ENCODE measurements around the gene KRT36.

DNA sequence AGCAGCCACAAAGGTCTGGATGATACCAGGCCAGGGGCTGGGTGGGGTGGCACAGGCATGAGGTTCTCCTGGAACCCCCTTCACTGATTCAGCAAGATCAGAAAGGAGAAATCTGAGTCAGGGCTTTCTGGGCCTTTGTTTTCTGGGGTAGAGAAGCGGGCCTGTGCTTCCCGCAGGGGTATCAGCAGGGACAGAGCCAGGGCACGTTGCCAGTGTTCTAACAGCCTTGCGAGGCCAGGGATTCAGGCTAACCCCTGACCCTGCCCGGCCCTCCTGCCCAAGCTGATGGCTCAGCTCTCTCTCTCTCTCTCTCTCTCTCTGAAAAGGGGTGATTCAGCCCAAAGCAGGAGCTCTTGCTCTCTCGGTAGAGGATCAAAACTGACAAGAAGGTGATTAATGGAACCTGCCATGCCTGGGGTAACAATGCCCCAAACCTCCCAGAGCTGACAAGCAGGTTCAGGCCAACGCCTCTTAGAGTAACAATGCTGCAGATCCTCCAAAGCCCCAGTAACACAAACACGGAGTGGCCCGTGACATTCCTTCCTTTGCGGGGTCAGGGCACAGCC is 17.7 kb upstream of the KRT36 start:
- TF ChIP-seq, protein P1, sequence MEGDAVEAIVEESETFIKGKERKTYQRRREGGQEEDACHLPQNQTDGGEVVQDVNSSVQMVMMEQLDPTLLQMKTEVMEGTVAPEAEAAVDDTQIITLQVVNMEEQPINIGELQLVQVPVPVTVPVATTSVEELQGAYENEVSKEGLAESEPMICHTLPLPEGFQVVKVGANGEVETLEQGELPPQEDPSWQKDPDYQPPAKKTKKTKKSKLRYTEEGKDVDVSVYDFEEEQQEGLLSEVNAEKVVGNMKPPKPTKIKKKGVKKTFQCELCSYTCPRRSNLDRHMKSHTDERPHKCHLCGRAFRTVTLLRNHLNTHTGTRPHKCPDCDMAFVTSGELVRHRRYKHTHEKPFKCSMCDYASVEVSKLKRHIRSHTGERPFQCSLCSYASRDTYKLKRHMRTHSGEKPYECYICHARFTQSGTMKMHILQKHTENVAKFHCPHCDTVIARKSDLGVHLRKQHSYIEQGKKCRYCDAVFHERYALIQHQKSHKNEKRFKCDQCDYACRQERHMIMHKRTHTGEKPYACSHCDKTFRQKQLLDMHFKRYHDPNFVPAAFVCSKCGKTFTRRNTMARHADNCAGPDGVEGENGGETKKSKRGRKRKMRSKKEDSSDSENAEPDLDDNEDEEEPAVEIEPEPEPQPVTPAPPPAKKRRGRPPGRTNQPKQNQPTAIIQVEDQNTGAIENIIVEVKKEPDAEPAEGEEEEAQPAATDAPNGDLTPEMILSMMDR (conservative IDR thresholded peaks at IDR 0.05 in 1 of 2, IDR thresholded peaks at IDR 0.05 in 1 of 2; ENCODE audit: extremely low read depth in 1 of 2, insufficient read depth in 1 of 2, low read depth in 1 of 2, low read length in 2 of 2): no peak
- no peak for TF ChIP-seq EZH2 (IDR thresholded peaks at IDR 0.05; ENCODE audit: borderline replicate concordance, low read length)
